Measurements from ENCODE around the gene AKT3. TPM values are rescaled to one million over a fixed set of nuclear protein-coding genes. Genes with fewer than 3 reads are reported as not detected.

Gene AKT3
- total and polyA plus RNA-seq, 2 experiments from 2014 or later = 4.5 to 18.5 TPM

DNA sequence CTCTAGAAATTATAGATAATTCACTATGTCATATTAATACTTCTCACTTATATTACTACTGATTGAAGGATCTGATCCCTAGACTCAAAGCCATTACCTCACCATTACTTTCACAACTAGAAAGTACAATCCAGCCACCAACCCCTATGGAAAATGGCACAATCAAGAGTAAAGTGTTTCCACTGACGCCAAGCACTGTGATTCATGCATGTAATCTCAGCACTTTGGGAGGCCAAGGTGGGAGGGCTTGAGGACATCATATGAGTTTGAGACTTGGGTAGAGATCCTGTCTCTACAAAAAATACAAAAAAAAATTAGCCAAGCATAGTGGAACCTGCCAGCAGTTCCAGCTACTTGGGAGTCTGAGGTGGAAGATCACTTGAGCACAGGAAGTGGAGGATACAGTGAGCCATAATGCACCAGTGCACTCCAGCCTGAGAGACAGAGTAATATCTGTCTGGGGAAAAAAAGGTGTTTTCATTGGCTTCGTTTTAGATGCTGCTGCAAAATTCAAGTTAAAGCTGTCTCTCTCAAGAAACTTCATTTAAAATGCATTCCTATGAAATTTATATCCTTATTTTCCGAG is 126.5 kb downstream of the AKT3 start:
- Mint-ChIP-seq H3K27ac (no peak overlapping the region), H3K9me3 (no peaks in the 10 kb centered on the region), H3K4me3 (no peak overlapping the region), H3K36me3 (ENCODE audit: low read depth) (no peaks in the 10 kb centered on the region), H3K4me1 (peaks cover 25% of the 10 kb centered on the region), H3K27me3 (ENCODE audit: insufficient read depth, low read depth, poor library complexity) (peaks cover 2% of the 10 kb centered on the region)
- no peaks in the 10 kb centered on the region for H4K20me1 ChIP-seq (replicated peaks; ENCODE audit: insufficient read depth)
- no peak overlapping the region for H3K4me3 ChIP-seq
- H3K4me2 ChIP-seq = no peak overlapping the region
- ATAC-seq = no peak
- H3K9me2 ChIP-seq (ENCODE audit: insufficient read depth) = no peaks in the 10 kb centered on the region
- TF ChIP-seq EZH2phosphoT487 (IDR thresholded peaks at IDR 0.05; ENCODE audit: unreplicated experiment) (no peak), ZNF114 (CRISPR knock-in tag; IDR thresholded peaks at IDR 0.05) (no peak)
- TF ChIP-seq, protein P1, sequence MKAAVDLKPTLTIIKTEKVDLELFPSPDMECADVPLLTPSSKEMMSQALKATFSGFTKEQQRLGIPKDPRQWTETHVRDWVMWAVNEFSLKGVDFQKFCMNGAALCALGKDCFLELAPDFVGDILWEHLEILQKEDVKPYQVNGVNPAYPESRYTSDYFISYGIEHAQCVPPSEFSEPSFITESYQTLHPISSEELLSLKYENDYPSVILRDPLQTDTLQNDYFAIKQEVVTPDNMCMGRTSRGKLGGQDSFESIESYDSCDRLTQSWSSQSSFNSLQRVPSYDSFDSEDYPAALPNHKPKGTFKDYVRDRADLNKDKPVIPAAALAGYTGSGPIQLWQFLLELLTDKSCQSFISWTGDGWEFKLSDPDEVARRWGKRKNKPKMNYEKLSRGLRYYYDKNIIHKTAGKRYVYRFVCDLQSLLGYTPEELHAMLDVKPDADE (IDR thresholded peaks at IDR 0.05) = no peak
- H3K79me2 ChIP-seq (replicated peaks; ENCODE audit: insufficient read depth) = no peaks in the 10 kb centered on the region
- no peak overlapping the region for H3K27ac ChIP-seq (ENCODE audit: low read depth)
- H3K27me3 ChIP-seq (ENCODE audit: insufficient read depth) = no peaks in the 10 kb centered on the region
- no peaks in the 10 kb centered on the region for H3F3A ChIP-seq (replicated peaks; ENCODE audit: low read depth)
- H3K36me3 ChIP-seq (ENCODE audit: insufficient read depth) = no peaks in the 10 kb centered on the region
- H3K4me1 ChIP-seq (ENCODE audit: insufficient read depth) = peaks cover 13% of the 10 kb centered on the region; the same call in 1 of the 2 replicates
- DNase-seq (ENCODE audit: low spot score) = no peak
- no peak overlapping the region for H2AFZ ChIP-seq

DNA sequence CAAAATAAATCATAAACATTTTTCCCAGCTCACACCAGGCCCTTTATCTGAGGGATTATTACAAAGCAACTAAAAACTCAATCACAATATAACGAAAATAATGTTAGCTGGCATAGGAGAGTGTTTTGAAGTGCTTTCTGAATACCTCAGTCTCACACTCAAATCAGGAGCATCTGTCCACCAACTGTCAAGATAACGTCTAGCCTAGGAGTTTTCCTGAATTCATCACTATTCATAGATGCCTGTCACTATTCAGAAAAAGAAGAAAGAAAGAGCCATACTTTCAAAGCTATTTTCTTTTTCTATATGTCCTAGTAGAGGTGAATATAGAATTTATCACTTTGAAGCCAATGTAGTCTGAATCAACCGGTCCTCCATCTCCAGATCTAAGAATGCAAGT is 127.0 kb downstream of the AKT3 start:
- Histone ChIP-seq H3K27me3 (ENCODE audit: insufficient read depth) (no peaks in the 10 kb centered on the region), H2AFZ (no peak overlapping the region), H4K20me1 (replicated peaks; ENCODE audit: insufficient read depth) (no peaks in the 10 kb centered on the region), H3K79me2 (replicated peaks; ENCODE audit: insufficient read depth) (no peaks in the 10 kb centered on the region), H3K4me2 (no peak overlapping the region), H3F3A (replicated peaks; ENCODE audit: low read depth) (no peaks in the 10 kb centered on the region), H3K4me1 (ENCODE audit: insufficient read depth) (peaks cover 18% of the 10 kb centered on the region; the same call in 1 of the 2 replicates), H3K4me3 (no peak overlapping the region), H3K36me3 (ENCODE audit: insufficient read depth) (no peaks in the 10 kb centered on the region), H3K27ac (ENCODE audit: low read depth) (no peak overlapping the region), H3K9me2 (ENCODE audit: insufficient read depth) (no peaks in the 10 kb centered on the region)
- Mint-ChIP-seq H3K27me3 (ENCODE audit: insufficient read depth, low read depth, poor library complexity) (peaks cover 2% of the 10 kb centered on the region), H3K4me3 (no peak overlapping the region), H3K27ac (no peak overlapping the region), H3K36me3 (ENCODE audit: low read depth) (no peaks in the 10 kb centered on the region), H3K9me3 (no peaks in the 10 kb centered on the region), H3K4me1 (peaks cover 26% of the 10 kb centered on the region)
- no peak for ATAC-seq
- no peak for DNase-seq (ENCODE audit: low spot score)
- TF ChIP-seq, protein P1 (IDR thresholded peaks at IDR 0.05) = no peak
- TF ChIP-seq NANOG (IDR thresholded peaks at IDR 0.05; ENCODE audit: borderline replicate concordance) (no peak), ZNF114 (CRISPR knock-in tag; IDR thresholded peaks at IDR 0.05) (no peak), ZNF331 (CRISPR knock-in tag; IDR thresholded peaks at IDR 0.05; ENCODE audit: low read depth) (no peak), CREB1 (CRISPR knock-in tag; IDR thresholded peaks at IDR 0.05; ENCODE audit: low read depth) (no peak), EZH2 (IDR thresholded peaks at IDR 0.05; ENCODE audit: low read depth, unreplicated experiment) (no peak), STAT1 (IDR thresholded peaks at IDR 0.05; ENCODE audit: unreplicated experiment) (no peak), JUNB (IDR thresholded peaks at IDR 0.05; ENCODE audit: unreplicated experiment) (no peak), POLR2AphosphoS5 (IDR thresholded peaks at IDR 0.05; ENCODE audit: low read depth) (no peak), EZH2phosphoT487 (IDR thresholded peaks at IDR 0.05; ENCODE audit: unreplicated experiment) (no peak)
- TF ChIP-seq, protein P2, sequence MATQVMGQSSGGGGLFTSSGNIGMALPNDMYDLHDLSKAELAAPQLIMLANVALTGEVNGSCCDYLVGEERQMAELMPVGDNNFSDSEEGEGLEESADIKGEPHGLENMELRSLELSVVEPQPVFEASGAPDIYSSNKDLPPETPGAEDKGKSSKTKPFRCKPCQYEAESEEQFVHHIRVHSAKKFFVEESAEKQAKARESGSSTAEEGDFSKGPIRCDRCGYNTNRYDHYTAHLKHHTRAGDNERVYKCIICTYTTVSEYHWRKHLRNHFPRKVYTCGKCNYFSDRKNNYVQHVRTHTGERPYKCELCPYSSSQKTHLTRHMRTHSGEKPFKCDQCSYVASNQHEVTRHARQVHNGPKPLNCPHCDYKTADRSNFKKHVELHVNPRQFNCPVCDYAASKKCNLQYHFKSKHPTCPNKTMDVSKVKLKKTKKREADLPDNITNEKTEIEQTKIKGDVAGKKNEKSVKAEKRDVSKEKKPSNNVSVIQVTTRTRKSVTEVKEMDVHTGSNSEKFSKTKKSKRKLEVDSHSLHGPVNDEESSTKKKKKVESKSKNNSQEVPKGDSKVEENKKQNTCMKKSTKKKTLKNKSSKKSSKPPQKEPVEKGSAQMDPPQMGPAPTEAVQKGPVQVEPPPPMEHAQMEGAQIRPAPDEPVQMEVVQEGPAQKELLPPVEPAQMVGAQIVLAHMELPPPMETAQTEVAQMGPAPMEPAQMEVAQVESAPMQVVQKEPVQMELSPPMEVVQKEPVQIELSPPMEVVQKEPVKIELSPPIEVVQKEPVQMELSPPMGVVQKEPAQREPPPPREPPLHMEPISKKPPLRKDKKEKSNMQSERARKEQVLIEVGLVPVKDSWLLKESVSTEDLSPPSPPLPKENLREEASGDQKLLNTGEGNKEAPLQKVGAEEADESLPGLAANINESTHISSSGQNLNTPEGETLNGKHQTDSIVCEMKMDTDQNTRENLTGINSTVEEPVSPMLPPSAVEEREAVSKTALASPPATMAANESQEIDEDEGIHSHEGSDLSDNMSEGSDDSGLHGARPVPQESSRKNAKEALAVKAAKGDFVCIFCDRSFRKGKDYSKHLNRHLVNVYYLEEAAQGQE (IDR thresholded peaks at IDR 0.05; ENCODE audit: unreplicated experiment) = no peak
- TF ChIP-seq, protein P3, sequence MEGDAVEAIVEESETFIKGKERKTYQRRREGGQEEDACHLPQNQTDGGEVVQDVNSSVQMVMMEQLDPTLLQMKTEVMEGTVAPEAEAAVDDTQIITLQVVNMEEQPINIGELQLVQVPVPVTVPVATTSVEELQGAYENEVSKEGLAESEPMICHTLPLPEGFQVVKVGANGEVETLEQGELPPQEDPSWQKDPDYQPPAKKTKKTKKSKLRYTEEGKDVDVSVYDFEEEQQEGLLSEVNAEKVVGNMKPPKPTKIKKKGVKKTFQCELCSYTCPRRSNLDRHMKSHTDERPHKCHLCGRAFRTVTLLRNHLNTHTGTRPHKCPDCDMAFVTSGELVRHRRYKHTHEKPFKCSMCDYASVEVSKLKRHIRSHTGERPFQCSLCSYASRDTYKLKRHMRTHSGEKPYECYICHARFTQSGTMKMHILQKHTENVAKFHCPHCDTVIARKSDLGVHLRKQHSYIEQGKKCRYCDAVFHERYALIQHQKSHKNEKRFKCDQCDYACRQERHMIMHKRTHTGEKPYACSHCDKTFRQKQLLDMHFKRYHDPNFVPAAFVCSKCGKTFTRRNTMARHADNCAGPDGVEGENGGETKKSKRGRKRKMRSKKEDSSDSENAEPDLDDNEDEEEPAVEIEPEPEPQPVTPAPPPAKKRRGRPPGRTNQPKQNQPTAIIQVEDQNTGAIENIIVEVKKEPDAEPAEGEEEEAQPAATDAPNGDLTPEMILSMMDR (conservative IDR thresholded peaks at IDR 0.05; ENCODE audit: low read depth in 2 of 2) = no peak

All from GM23338 (cell line).